ENCODE results near the gene KRT35.
"Not testable (repeated sequence)": the region's sequence is repeated elsewhere in the genome, so short reads cannot be mapped to it uniquely, and the experiment has no call there.

DNA sequence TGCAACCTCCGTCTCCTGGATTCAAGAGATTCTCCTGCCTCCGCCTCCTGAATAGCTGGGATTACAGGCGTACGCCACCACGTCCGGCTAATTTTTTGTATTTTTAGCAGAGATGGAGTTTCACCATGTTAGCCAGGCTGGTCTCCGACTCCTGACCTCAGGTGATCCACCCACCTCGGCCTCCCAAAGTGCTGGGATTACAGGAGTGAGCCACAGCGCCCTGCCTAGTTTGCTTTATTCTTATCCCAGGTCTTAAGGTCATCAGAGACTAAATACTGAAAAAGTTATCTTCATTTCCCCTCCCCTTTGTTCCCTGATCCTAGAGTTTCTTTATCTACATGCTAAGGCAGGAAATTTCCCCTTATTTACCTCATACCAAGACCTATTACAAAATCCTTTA, 50.6 kb downstream of the KRT35 start:
- TF ChIP-seq, protein P1, sequence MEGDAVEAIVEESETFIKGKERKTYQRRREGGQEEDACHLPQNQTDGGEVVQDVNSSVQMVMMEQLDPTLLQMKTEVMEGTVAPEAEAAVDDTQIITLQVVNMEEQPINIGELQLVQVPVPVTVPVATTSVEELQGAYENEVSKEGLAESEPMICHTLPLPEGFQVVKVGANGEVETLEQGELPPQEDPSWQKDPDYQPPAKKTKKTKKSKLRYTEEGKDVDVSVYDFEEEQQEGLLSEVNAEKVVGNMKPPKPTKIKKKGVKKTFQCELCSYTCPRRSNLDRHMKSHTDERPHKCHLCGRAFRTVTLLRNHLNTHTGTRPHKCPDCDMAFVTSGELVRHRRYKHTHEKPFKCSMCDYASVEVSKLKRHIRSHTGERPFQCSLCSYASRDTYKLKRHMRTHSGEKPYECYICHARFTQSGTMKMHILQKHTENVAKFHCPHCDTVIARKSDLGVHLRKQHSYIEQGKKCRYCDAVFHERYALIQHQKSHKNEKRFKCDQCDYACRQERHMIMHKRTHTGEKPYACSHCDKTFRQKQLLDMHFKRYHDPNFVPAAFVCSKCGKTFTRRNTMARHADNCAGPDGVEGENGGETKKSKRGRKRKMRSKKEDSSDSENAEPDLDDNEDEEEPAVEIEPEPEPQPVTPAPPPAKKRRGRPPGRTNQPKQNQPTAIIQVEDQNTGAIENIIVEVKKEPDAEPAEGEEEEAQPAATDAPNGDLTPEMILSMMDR (IDR thresholded peaks at IDR 0.05): not testable (repeated sequence)
- not testable (repeated sequence) for TF ChIP-seq POLR2A (IDR thresholded peaks at IDR 0.05)
